HEK293 (cell line): ENCODE data around the gene ZBTB26.

Source experiments
- CTCF ChIA-PET: fragments of 350-600 bp; formaldehyde crosslinking; extraction: SDS; loops from one replicate; lab custom pipeline; 2021; ENCODE audit warnings: antibody characterized with exemption; lab: Yijun Ruan, JAX
- POLR2A ChIA-PET: fragments of 300-600 bp; formaldehyde crosslinking; extraction: SDS; loops from one replicate; lab custom pipeline; 2020; ENCODE audit warnings: antibody characterized with exemption, inconsistent platforms; lab: Yijun Ruan, JAX
- H3K27ac ChIP-seq: fragments of 200-500 bp; sonication (Bioruptor generic); 2 replicates; pipeline ENCODE4 v1.5.1; 2014; ENCODE audit warnings: low read depth, low read length, control low read depth, inconsistent platforms; ENCODE audit errors: extremely low read depth
- H3K36me3 ChIP-seq, 2 experiments: fragments of 200-500 bp in 1 of 2; sonication (Bioruptor generic) in 1 of 2; 1 replicate in 1 of 2; 2 replicates in 1 of 2; pipeline ENCODE4 v1.5.1; 2014 to 2017; ENCODE audit warnings: inconsistent platforms in 2 of 2, low read length in 2 of 2; ENCODE audit not compliant: control insufficient read depth in 2 of 2, insufficient read depth in 1 of 2
- H3K4me1 ChIP-seq: fragments of 200-500 bp; sonication (Bioruptor generic); 2 replicates; pipeline ENCODE4 v1.5.1; 2014; ENCODE audit warnings: mild to moderate bottlenecking, low read length, inconsistent platforms; ENCODE audit not compliant: control insufficient read depth, insufficient read depth
- H3K4me3 ChIP-seq: 2 replicates; pipeline ENCODE4 v1.5.1; 2011; ENCODE audit warnings: low read depth, mild to moderate bottlenecking, control low read depth, low read length, moderate library complexity
- H3K9me3 ChIP-seq: fragments of 200-500 bp; sonication (Bioruptor generic); 2 replicates; pipeline ENCODE4 v1.5.1; 2014; ENCODE audit warnings: low read depth, low read length, inconsistent platforms; ENCODE audit not compliant: control insufficient read depth, insufficient read depth
- OVOL3 ChIP-seq: fragments of 450-650 bp; formaldehyde crosslinking; IDR thresholded peaks from 2 replicates; pipeline ENCODE4 v1.5.1; 2016; ENCODE audit warnings: missing biosample characterization, missing genetic modification characterization
- RBAK ChIP-seq: fragments of 450-650 bp; formaldehyde crosslinking; IDR thresholded peaks from 2 replicates; pipeline ENCODE4 v1.5.1; 2016; ENCODE audit warnings: missing biosample characterization, missing genetic modification characterization
- TCF7L2 ChIP-seq: IDR thresholded peaks from 2 replicates; pipeline ENCODE4 v1.6.1; 2011; ENCODE audit warnings: low read depth, mild to moderate bottlenecking, inconsistent platforms, low read length, moderate library complexity, borderline replicate concordance
- ZBTB1 ChIP-seq: fragments of 450-650 bp; formaldehyde crosslinking; IDR thresholded peaks from 2 replicates; pipeline ENCODE4 v1.5.1; 2016; ENCODE audit warnings: missing biosample characterization, missing genetic modification characterization
- ZEB2 ChIP-seq: fragments of 450-650 bp; formaldehyde crosslinking; IDR thresholded peaks from 2 replicates; pipeline ENCODE4 v1.5.1; 2016; ENCODE audit warnings: missing biosample characterization, missing genetic modification characterization
- ZNF133 ChIP-seq: fragments of 450-650 bp; formaldehyde crosslinking; IDR thresholded peaks from 2 replicates; pipeline ENCODE4 v1.5.1; 2016; ENCODE audit warnings: missing biosample characterization, missing genetic modification characterization
- ZNF16 ChIP-seq: fragments of 450-650 bp; formaldehyde crosslinking; IDR thresholded peaks from 2 replicates; pipeline ENCODE4 v1.5.1; 2016; ENCODE audit warnings: low read depth, missing biosample characterization, missing genetic modification characterization
- ZNF174 ChIP-seq: fragments of 450-650 bp; formaldehyde crosslinking; IDR thresholded peaks from 2 replicates; pipeline ENCODE4 v1.5.0; 2017; ENCODE audit warnings: missing biosample characterization, mild to moderate bottlenecking, missing genetic modification characterization
- ZNF221 ChIP-seq: fragments of 450-650 bp; formaldehyde crosslinking; IDR thresholded peaks from 2 replicates; pipeline ENCODE4 v1.5.1; 2017; ENCODE audit warnings: missing biosample characterization, missing genetic modification characterization, borderline replicate concordance
- ZNF23 ChIP-seq: fragments of 450-650 bp; formaldehyde crosslinking; IDR thresholded peaks from 2 replicates; pipeline ENCODE4 v1.5.1; 2016; ENCODE audit warnings: missing biosample characterization, missing genetic modification characterization, borderline replicate concordance
- ZNF239 ChIP-seq: fragments of 450-650 bp; formaldehyde crosslinking; IDR thresholded peaks from 2 replicates; pipeline ENCODE4 v1.5.1; 2016; ENCODE audit warnings: missing biosample characterization, missing genetic modification characterization
- ZNF292 ChIP-seq: fragments of 450-650 bp; formaldehyde crosslinking; IDR thresholded peaks from 2 replicates; pipeline ENCODE4 v1.5.1; 2016; ENCODE audit warnings: low read depth, missing biosample characterization, missing genetic modification characterization, borderline replicate concordance
- ZNF311 ChIP-seq: fragments of 450-650 bp; formaldehyde crosslinking; IDR thresholded peaks from 2 replicates; pipeline ENCODE4 v1.5.1; 2017; ENCODE audit warnings: missing biosample characterization, missing genetic modification characterization, borderline replicate concordance
- ZNF350 ChIP-seq: fragments of 450-650 bp; formaldehyde crosslinking; IDR thresholded peaks from 2 replicates; pipeline ENCODE4 v1.5.0; 2017; ENCODE audit warnings: missing biosample characterization, mild to moderate bottlenecking, missing genetic modification characterization
- ZNF354C ChIP-seq: fragments of 450-650 bp; formaldehyde crosslinking; IDR thresholded peaks from 2 replicates; pipeline ENCODE4 v1.5.1; 2016; ENCODE audit warnings: missing biosample characterization, missing genetic modification characterization, low read depth, borderline replicate concordance
- ZNF394 ChIP-seq: fragments of 450-650 bp; formaldehyde crosslinking; IDR thresholded peaks from 2 replicates; pipeline ENCODE4 v1.5.1; 2016; ENCODE audit warnings: missing biosample characterization, missing genetic modification characterization, mild to moderate bottlenecking, moderate library complexity, borderline replicate concordance
- ZNF404 ChIP-seq: fragments of 450-650 bp; formaldehyde crosslinking; IDR thresholded peaks from 2 replicates; pipeline ENCODE4 v1.5.1; 2017; ENCODE audit warnings: missing biosample characterization, missing genetic modification characterization
- ZNF514 ChIP-seq: fragments of 450-650 bp; formaldehyde crosslinking; IDR thresholded peaks from 2 replicates; pipeline ENCODE4 v1.5.1; 2016; ENCODE audit warnings: missing biosample characterization, missing genetic modification characterization
- ZNF571 ChIP-seq: fragments of 450-650 bp; formaldehyde crosslinking; IDR thresholded peaks from 2 replicates; pipeline ENCODE4 v1.5.0; 2017; ENCODE audit warnings: missing biosample characterization, missing genetic modification characterization
- ZNF629 ChIP-seq: fragments of 450-650 bp; formaldehyde crosslinking; IDR thresholded peaks from 2 replicates; pipeline ENCODE4 v1.5.1; 2017; ENCODE audit warnings: missing biosample characterization, missing genetic modification characterization
- TF ChIP-seq, protein P1 (sequence below): fragments of 450-650 bp; formaldehyde crosslinking; IDR thresholded peaks from 2 replicates; pipeline ENCODE4 v1.5.1; 2017; ENCODE audit warnings: missing biosample characterization, missing genetic modification characterization
- TF ChIP-seq, protein P2 (sequence below): fragments of 450-650 bp; formaldehyde crosslinking; IDR thresholded peaks from 2 replicates; pipeline ENCODE4 v1.5.1; 2016; ENCODE audit warnings: missing biosample characterization, missing genetic modification characterization
- TF ChIP-seq, protein P3 (sequence below): sonication (generic); formaldehyde crosslinking; IDR thresholded peaks from 2 replicates; pipeline ENCODE4 v1.8.1; 2022; ENCODE audit warnings: mild to moderate bottlenecking, moderate library complexity, missing genetic modification reagents
- TF ChIP-seq, protein P4 (sequence below): fragments of 450-650 bp; formaldehyde crosslinking; IDR thresholded peaks from 2 replicates; pipeline ENCODE4 v1.5.1; 2016; ENCODE audit warnings: missing biosample characterization, missing genetic modification characterization, borderline replicate concordance

ZBTB26 gene

DNA sequence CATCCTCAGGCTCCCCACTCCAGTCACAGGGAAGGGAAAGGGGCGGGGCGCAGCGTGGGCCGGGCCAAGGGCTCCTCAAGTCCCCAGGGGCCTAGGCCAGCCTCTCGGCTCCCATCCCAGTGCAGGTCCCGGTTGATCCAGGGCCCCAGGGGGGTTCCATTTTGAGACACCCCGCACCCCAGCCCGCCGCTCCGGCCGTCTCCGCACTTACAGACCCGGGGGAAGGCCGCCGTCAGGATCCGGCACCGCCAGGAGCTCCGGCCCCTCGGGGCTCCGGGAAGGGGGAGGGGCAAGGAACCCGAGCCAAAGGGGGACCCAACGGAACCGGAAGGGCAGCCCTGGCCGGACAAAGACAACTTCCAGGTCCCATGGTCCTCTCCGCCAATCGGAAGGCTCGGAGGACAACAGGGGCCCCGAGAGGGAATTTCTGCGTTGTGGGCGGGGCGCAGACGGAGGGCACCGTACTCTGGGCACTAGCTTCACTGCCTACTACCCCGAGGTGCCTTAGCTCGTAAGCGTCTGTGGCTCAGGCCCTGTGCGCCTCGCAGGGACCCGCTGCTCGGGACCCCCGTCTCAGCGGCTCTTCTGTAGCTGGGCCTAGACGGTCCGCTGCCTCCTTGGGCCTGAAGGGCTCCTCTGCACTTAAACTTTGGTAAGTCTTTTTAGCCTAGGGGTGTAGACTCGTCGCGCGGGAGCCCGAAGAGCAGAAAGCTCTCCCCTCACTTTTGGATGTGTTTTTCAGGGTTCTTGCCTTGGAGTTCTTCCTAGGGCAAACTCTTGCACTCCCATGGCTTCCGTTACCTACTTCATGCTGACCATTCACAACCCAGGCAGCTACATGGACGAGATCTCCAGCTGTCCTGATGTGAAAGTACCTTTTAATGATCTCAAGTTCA, at the start of gene ZBTB26 (continued):
- TF ChIP-seq ZNF629 (tag by site-specific recombination) (peak; percentile 52; the same call in 1 of the 2 replicates), ZNF133 (tag by site-specific recombination) (no peak), ZNF239 (tag by site-specific recombination) (no peak)
- TF ChIP-seq, protein P1, sequence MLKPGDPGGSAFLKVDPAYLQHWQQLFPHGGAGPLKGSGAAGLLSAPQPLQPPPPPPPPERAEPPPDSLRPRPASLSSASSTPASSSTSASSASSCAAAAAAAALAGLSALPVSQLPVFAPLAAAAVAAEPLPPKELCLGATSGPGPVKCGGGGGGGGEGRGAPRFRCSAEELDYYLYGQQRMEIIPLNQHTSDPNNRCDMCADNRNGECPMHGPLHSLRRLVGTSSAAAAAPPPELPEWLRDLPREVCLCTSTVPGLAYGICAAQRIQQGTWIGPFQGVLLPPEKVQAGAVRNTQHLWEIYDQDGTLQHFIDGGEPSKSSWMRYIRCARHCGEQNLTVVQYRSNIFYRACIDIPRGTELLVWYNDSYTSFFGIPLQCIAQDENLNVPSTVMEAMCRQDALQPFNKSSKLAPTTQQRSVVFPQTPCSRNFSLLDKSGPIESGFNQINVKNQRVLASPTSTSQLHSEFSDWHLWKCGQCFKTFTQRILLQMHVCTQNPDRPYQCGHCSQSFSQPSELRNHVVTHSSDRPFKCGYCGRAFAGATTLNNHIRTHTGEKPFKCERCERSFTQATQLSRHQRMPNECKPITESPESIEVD (tag by site-specific recombination): no peak

DNA sequence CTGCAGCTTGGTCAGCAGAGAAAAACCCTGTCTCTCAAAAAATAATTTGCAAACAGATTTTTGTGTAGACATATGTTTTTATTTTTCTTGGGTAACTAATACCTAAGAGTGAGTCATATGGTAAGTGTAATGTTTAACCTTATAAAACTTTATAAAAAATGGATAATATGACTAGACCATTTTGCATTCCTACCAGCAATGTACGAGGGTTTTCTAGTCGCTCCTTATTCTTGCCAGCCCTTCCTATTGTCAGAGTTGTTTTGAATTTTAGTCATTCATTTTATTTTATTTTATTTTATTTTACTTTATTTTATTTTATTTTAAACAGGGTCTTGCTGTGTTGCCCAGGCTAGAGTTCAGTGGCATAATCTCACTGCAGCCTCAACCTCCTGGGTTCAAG, 47.3 kb upstream of the ZBTB26 start:
- no peak overlapping the region for H3K4me3 ChIP-seq
- H3K27ac ChIP-seq: no peak overlapping the region
- no peaks in the 10 kb centered on the region for H3K9me3 ChIP-seq
- ChIA-PET POLR2A (no interaction called here), CTCF (no interaction called here)
- H3K4me1 ChIP-seq: no peaks in the 10 kb centered on the region
- H3K36me3 ChIP-seq: peaks cover 0 to 13% of the 10 kb centered on the region in 2 experiments; a peak in 2 of 3 replicates
- TF ChIP-seq ZNF571 (tag by site-specific recombination) (no peak), ZNF354C (tag by site-specific recombination) (no peak), TCF7L2 (no peak), OVOL3 (tag by site-specific recombination) (no peak), ZNF23 (tag by site-specific recombination) (no peak), ZNF311 (tag by site-specific recombination) (no peak), ZNF394 (no peak), ZNF292 (tag by site-specific recombination) (no peak), ZEB2 (tag by site-specific recombination) (no peak), ZNF221 (tag by site-specific recombination) (no peak), ZNF174 (no peak), RBAK (tag by site-specific recombination) (no peak), ZNF404 (tag by site-specific recombination) (no peak), ZBTB1 (tag by site-specific recombination) (no peak), ZNF350 (no peak), ZNF514 (tag by site-specific recombination) (no peak), ZNF16 (tag by site-specific recombination) (no peak)
- TF ChIP-seq, protein P2, sequence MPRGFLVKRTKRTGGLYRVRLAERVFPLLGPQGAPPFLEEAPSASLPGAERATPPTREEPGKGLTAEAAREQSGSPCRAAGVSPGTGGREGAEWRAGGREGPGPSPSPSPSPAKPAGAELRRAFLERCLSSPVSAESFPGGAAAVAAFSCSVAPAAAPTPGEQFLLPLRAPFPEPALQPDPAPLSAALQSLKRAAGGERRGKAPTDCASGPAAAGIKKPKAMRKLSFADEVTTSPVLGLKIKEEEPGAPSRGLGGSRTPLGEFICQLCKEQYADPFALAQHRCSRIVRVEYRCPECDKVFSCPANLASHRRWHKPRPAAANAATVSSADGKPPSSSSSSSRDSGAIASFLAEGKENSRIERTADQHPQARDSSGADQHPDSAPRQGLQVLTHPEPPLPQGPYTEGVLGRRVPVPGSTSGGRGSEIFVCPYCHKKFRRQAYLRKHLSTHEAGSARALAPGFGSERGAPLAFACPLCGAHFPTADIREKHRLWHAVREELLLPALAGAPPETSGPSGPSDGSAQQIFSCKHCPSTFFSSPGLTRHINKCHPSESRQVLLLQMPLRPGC (tag by site-specific recombination): no peak
- TF ChIP-seq, protein P3, sequence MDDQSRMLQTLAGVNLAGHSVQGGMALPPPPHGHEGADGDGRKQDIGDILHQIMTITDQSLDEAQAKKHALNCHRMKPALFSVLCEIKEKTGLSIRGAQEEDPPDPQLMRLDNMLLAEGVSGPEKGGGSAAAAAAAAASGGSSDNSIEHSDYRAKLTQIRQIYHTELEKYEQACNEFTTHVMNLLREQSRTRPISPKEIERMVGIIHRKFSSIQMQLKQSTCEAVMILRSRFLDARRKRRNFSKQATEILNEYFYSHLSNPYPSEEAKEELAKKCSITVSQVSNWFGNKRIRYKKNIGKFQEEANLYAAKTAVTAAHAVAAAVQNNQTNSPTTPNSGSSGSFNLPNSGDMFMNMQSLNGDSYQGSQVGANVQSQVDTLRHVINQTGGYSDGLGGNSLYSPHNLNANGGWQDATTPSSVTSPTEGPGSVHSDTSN (CRISPR knock-in tag): no peak
- TF ChIP-seq, protein P4, sequence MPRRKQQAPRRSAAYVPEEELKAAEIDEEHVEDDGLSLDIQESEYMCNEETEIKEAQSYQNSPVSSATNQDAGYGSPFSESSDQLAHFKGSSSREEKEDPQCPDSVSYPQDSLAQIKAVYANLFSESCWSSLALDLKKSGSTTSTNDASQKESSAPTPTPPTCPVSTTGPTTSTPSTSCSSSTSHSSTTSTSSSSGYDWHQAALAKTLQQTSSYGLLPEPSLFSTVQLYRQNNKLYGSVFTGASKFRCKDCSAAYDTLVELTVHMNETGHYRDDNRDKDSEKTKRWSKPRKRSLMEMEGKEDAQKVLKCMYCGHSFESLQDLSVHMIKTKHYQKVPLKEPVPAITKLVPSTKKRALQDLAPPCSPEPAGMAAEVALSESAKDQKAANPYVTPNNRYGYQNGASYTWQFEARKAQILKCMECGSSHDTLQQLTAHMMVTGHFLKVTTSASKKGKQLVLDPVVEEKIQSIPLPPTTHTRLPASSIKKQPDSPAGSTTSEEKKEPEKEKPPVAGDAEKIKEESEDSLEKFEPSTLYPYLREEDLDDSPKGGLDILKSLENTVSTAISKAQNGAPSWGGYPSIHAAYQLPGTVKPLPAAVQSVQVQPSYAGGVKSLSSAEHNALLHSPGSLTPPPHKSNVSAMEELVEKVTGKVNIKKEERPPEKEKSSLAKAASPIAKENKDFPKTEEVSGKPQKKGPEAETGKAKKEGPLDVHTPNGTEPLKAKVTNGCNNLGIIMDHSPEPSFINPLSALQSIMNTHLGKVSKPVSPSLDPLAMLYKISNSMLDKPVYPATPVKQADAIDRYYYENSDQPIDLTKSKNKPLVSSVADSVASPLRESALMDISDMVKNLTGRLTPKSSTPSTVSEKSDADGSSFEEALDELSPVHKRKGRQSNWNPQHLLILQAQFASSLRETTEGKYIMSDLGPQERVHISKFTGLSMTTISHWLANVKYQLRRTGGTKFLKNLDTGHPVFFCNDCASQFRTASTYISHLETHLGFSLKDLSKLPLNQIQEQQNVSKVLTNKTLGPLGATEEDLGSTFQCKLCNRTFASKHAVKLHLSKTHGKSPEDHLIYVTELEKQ (tag by site-specific recombination): no peak
